ENCODE results near the gene HRH3.

The HRH3 gene

GRCh38 chr20:62197801-62198200 is 22.3 kb downstream of the HRH3 start:
- DNase-seq (ENCODE audit: low read depth in 2 of 2), result no peak

- DNase-seq (ENCODE audit: low read depth in 2 of 2), result no peak
These were observed 22.8 kb downstream of the HRH3 start for GRCh38 chr20:62197311-62197710.

DNA sequence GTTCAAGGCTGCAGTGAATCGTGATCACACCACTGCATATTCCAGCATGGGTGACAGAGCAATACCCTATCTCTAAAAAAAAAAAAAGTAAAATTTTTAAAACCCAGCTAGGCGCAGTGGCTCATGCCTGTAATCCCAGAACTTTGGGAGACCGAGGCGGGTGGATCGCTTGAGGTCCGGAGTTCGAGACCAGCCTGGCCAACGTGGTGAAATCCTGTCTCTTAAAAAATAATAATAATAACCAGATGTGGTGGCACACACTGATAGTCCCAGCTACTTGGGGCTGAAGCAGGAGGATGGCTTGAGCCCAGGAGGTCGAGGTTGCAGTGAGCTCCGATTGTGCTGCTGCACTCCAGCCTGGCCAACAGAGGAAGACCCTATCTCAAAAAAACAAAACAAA is 23.8 kb downstream of the HRH3 start:
- DNase-seq (ENCODE audit: low read depth in 2 of 2), result no peak

GRCh38 chr20:62195736-62196135 is 24.3 kb downstream of the HRH3 start:
- DNase-seq (ENCODE audit: low read depth in 2 of 2), result no peak

DNA sequence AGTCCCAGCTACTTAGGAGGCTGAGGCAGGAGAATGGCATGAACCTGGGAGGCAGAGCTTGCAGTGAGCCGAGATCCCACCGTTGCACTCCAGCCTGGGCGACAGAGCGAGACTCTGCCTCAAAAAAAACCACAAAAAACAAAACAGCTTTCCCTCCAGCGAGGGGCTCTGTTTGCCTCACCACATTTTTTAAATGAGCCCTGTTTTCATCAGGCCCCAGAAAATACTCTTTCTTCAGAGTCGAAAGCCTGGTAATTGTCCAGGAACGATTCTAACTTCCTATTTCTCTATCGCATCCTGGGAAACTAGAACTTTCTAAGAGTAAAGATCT is 25.0 kb downstream of the HRH3 start:
- no peak for DNase-seq (ENCODE audit: low read depth in 2 of 2)

GRCh38 chr20:62193079-62194025 is 26.7 kb downstream of the HRH3 start:
- no peak for DNase-seq (ENCODE audit: low read depth in 2 of 2)

DNA sequence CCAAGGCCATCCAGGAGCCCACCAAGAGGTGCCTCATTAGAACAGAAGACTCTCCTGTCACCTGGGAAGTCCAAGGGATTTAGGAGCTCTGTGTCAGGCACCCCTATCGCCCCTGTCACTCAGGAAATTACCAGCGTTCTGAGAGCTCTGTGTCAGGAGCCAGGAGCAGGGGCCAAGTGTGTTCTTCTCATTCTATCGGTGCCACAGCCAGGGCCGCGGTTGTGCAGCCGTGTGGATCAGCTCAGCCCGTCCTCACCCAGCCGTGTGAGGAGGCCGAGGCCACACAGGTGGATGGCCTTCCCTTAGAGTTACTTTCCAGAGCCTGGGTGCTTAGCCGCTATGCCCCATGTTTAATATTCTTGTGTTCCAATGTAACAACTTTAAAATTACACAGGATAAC is 27.4 kb downstream of the HRH3 start:
- no peak for DNase-seq (ENCODE audit: low read depth in 2 of 2)

DNA sequence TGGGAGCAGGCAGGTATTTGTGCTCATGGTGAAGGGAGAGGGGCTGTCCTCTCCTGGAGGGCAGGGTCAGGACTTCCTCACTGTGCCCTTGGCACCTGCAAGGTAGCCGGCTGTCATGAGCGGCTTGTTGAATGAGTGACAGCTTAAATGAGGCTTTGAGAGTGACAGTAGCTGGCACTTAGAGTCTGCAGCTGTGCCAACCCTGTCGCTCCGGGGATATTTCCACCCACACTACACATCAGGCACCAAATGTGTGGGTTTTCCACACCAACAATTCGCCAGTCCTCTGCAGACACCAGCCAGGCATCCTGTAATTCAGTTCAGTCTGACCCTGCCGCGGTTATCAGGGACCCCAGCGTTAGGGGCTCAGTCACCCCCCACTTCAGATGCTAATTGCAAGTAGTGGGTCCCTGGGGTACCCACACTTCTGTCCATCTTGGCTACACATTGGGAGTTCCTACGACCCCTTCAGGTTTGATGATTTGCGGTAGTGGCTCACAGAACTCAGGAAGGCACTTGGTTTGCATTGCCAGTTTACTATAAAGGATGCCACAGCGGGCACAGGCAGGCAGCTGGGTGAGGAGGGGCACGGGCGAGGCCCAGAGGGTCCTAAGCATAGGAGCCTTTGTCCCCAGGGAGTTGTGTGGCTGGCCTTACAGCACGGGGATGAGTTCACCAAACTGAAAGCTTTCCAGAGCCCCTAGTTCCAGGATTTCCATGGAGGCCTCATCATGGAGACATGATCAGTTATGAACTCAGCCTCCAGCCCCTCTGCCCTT is 28.1 kb downstream of the HRH3 start:
- no peak for DNase-seq (ENCODE audit: low read depth in 2 of 2)

DNA sequence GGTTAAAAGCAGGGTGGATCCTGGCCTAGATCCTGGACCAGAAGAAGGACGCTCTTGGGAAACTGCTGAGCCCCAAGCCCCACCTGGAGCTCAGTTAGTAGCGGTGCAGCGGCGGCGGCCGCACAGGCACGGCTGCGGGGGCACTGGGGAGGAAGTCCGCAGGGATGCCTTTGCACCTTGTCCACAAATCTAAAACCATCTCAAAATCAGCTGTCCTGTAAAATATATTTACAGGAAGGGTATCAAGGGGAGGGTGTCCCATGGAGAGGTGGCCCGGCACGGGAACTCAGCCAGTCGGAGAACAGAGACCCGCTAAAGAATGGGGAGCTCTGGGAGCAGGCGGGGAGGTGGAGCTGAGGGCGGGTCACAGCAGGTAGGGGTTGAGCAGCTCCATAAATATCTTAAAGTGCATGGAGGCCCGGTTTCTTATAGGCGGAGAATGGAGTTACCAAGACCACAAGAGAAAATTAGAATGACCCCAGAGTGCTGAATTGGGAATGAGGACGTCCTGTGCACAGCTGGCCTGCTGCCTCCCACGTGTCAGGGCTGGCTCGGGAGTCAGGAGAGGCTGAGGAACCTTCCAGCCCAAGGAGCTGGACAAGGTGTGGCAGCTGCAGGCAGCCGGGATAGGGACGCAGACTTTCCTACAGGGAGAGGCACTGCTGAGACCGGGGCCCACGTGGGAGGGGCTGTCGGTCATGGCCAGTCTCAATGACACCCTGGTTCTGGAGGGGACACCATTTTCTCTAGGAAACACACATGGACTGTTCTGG is 29.3 kb downstream of the HRH3 start:
- no peak for DNase-seq (ENCODE audit: low read depth in 2 of 2)

- no peak for DNase-seq (ENCODE audit: low read depth in 2 of 2)
These were observed 32.9 kb downstream of the HRH3 start for GRCh38 chr20:62186887-62187866.

- DNase-seq (ENCODE audit: low read depth in 2 of 2), result no peak
These were observed 34.0 kb downstream of the HRH3 start for GRCh38 chr20:62186096-62186426.

GRCh38 chr20:62183426-62184142 is 36.5 kb downstream of the HRH3 start:
- no peak for DNase-seq (ENCODE audit: low read depth in 2 of 2)

- DNase-seq (ENCODE audit: low read depth in 2 of 2), result peak; percentile 89 to 93
These were observed 37.3 kb downstream of the HRH3 start, which contains the start of gene MTG2 for GRCh38 chr20:62182469-62183425. TSS of gene MTG2 (plus strand) at chr20:62183028. CDS start at chr20:62193421, 10,393 bp downstream.

DNA sequence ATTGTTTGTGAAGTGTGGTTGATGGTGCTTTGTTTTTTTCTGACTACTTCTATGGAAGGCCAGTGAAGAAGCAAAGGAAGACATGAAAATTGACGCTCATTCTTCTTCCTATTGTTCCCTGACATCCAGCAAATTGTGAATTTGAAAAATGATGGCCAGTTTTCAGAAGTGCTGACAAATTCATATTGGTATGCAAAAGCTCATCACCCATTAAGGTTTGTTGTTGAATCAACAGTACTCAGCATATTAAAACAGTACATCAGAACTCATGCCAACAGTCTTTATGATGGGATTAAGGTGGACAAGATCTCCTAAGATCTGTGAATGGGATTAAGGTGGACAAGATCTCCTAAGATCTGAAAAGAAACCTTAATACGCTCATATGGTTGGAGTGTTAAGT is 38.3 kb downstream of the HRH3 start:
- no peak for DNase-seq (ENCODE audit: low read depth in 2 of 2)

- no peak for DNase-seq (ENCODE audit: low read depth in 2 of 2)
These were observed 40.9 kb downstream of the HRH3 start for GRCh38 chr20:62179162-62179504.

GRCh38 chr20:62178316-62179161 is 41.5 kb downstream of the HRH3 start:
- no peak for DNase-seq (ENCODE audit: low read depth in 2 of 2)

GRCh38 chr20:62177307-62177706 is 42.8 kb downstream of the HRH3 start:
- no peak for DNase-seq (ENCODE audit: low read depth in 2 of 2)

DNA sequence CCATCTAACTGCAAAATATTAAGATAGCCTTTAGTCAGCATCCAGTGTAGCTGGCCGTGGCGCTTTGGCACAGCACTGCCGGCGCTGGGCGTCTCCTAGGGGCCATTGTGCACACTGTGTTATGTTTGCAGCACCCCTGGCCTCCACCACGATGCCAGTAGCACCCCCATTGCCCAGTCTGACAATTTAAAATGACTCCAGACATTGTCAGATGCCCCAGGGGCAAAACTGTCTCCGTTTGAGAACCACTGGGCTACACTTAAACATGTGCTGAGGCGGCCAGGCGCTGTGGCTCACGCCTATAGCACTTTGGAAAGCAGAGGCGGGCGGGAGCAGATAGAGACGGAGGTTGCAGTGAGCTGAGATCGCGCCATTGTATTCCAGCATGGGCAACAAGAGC is 43.2 kb downstream of the HRH3 start:
- no peak for DNase-seq (ENCODE audit: low read depth in 2 of 2)

Measured in activated CD8-positive, alpha-beta memory T cell treated with anti-CD3 and anti-CD28 coated beads for 4 hours (primary cell).